Stomach (tissue), 9 donors: ENCODE results near the gene ZNF419. TPM values are rescaled to one million over a fixed set of nuclear protein-coding genes. Genes with fewer than 3 reads are reported as not detected.

ENCODE experiments used
- DNase-seq, 2 donors: peaks; one replicate each; pipeline versions ENCODE4 v3.0.0 to v3.0.0-alpha.2; 2013 to 2019
- H3K27ac ChIP-seq, 5 donors: fragments of 200-600 bp in 4 of 5; sonication (generic) in 4 of 5; one replicate each; pipeline ENCODE4 v1.5.1; 2013 to 2019; ENCODE audit warnings: mild to moderate bottlenecking in 1 of 5, moderate library complexity in 1 of 5
- H3K27me3 ChIP-seq, 3 donors: fragments of 200-600 bp; sonication (generic); one replicate each; pipeline ENCODE4 v1.5.1; 2017 to 2019; ENCODE audit warnings: mixed run types in 1 of 3
- H3K36me3 ChIP-seq, 4 donors: fragments of 200-600 bp; sonication (generic); 1 replicate in 3 of 4; 2 replicates in 1 of 4; pipeline ENCODE4 v1.5.1; 2016 to 2019
- H3K4me1 ChIP-seq, 4 donors: fragments of 200-600 bp; sonication (generic); one replicate each; pipeline ENCODE4 v1.5.1; 2016 to 2019
- H3K4me3 ChIP-seq, 4 donors: fragments of 200-600 bp; sonication (generic) in 3 of 4; one replicate each; pipeline ENCODE4 v1.5.1; 2016 to 2019; ENCODE audit warnings: mild to moderate bottlenecking in 1 of 4
- H3K9me3 ChIP-seq, 4 donors: fragments of 200-600 bp; sonication (generic); one replicate each; pipeline ENCODE4 v1.5.1; 2016 to 2019
- EP300 ChIP-seq: sonication (generic); formaldehyde crosslinking; IDR thresholded peaks from one replicate; pipeline ENCODE4 v1.6.1; 2017; ENCODE audit warnings: antibody characterized with exemption
- POLR2A ChIP-seq, 4 donors: fragments of 450-650 bp; IDR thresholded peaks; one replicate each; pipeline ENCODE4 v1.6.1; 2016; ENCODE audit warnings: antibody characterized with exemption in 4 of 4, control low read depth in 2 of 4, mild to moderate bottlenecking in 1 of 4, moderate library complexity in 1 of 4
- POLR2AphosphoS5 ChIP-seq, 3 donors: sonication (generic); formaldehyde crosslinking; IDR thresholded peaks; one replicate each; pipeline ENCODE4 v1.6.1; 2016; ENCODE audit warnings: antibody characterized with exemption in 3 of 3
- WGBS, 5 donors: extraction: QIAGEN DNeasy Blood & Tissue Kit in 3 of 5; methylation state at CpG; one replicate each; pipeline versions ENCODE4 v1.1.5 to v1.1.7; 2013 to 2018; 5-methylcytosine and 5-hydroxymethylcytosine counted together
- intact Hi-C: fragments of 100-400 bp; cut with DNase I; formaldehyde crosslinking; loops from one replicate; pipeline ENCODE4 v1.15.1; 2023; ENCODE audit warnings: low total_unique reads
- polyA plus RNA-seq, 3 donors: library from polyadenylated mRNA; stranded (reverse); fragments of 200-250 nt; gene quantifications; one replicate each; pipeline ENCODE4 v1.2.3, GENCODE V29; 2013
- small RNA-seq, 4 donors: library from RNA; depleted of rRNA; stranded (forward); fragments of <200 nt; gene quantifications; one replicate each; pipeline ENCODE3, GENCODE V24; 2016
- total RNA-seq, 5 donors: library from RNA; depleted of rRNA; stranded (reverse); fragments of >200 nt; gene quantifications; one replicate each; pipeline versions ENCODE4 v1.1.0 to v1.2.3, GENCODE V29; 2014 to 2016
- TF ChIP-seq, protein P1 (sequence below), 7 experiments: fragments of 450-650 bp in 4 of 7; fragments of 200-600 bp in 3 of 7; sonication (generic) in 3 of 7; IDR thresholded peaks; one replicate each; pipeline ENCODE4 v1.5.1; 2016 to 2019; ENCODE audit warnings: antibody characterized with exemption in 7 of 7, control low read depth in 2 of 7, mild to moderate bottlenecking in 1 of 7
- donor health status: healthy with polysubstance abuse.
- donor health status: Bipolar disorder and iron deficiency.
- donor health status: healthy.

The ZNF419 gene
- total and polyA plus RNA-seq, 8 donors: 1.3 to 23.9 (median 4.6) TPM; not detected in 1

DNA sequence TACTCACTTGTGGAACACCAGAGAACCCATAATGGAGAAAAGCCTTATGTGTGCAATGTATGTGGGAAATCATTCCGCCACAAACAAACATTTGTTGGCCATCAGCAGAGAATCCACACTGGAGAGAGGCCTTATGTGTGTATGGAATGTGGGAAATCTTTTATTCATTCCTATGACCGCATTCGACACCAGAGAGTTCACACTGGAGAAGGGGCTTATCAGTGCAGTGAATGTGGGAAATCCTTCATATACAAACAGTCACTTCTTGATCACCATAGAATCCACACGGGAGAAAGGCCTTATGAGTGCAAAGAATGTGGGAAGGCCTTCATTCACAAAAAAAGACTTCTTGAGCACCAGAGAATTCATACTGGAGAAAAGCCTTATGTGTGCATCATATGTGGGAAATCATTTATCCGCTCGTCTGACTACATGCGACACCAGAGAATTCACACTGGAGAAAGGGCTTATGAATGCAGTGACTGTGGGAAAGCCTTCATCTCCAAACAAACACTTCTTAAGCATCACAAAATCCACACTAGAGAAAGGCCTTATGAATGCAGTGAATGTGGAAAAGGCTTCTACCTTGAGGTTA, 50.5 kb downstream of the ZNF419 start:
- Histone ChIP-seq H3K4me3 (no peak overlapping the region), H3K4me1 (no peaks in the 10 kb centered on the region), H3K27me3 (no peaks in the 10 kb centered on the region), H3K9me3 (peaks cover 70 to 100% (median 100%) of the 10 kb centered on the region in 4 donors), H3K36me3 (peaks cover 58 to 100% (median 97%) of the 10 kb centered on the region in 4 donors), H3K27ac (no peak overlapping the region)
- no peak for DNase-seq
- 96 to 99% (median 98%) methylated on average over 7 of the region's 7 CpGs for WGBS, 5 donors
- intact Hi-C loops: no loop called here
- no peak for TF ChIP-seq POLR2A (IDR thresholded peaks at IDR 0.05)
- TF ChIP-seq, protein P1, sequence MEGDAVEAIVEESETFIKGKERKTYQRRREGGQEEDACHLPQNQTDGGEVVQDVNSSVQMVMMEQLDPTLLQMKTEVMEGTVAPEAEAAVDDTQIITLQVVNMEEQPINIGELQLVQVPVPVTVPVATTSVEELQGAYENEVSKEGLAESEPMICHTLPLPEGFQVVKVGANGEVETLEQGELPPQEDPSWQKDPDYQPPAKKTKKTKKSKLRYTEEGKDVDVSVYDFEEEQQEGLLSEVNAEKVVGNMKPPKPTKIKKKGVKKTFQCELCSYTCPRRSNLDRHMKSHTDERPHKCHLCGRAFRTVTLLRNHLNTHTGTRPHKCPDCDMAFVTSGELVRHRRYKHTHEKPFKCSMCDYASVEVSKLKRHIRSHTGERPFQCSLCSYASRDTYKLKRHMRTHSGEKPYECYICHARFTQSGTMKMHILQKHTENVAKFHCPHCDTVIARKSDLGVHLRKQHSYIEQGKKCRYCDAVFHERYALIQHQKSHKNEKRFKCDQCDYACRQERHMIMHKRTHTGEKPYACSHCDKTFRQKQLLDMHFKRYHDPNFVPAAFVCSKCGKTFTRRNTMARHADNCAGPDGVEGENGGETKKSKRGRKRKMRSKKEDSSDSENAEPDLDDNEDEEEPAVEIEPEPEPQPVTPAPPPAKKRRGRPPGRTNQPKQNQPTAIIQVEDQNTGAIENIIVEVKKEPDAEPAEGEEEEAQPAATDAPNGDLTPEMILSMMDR (IDR thresholded peaks at IDR 0.05): no peak
- no peak for TF ChIP-seq POLR2AphosphoS5 (IDR thresholded peaks at IDR 0.05)
- TF ChIP-seq EP300: no peak

Small RNAs within 50 kb of the gene (small RNA-seq; reads per million reads assigned to genes)
- gene VN1R107P: 0 reads per million in 4 donors

Other genes starting within 250 kb of the ZNF419 start
- 10 to 100 TPM in 1 of 5 donors, 1 to 10 TPM in 4; 1.2 to 37.6 (median 8.1) TPM for gene ZNF805, start 247.1 kb upstream of the ZNF419 start, total RNA-seq
- under 1 TPM; 0.46 to 0.81 (median 0.53) TPM for gene ZNF805, start 247.1 kb upstream of the ZNF419 start, polyA plus RNA-seq
- 100 to 1,000 TPM in 1 of 5 donors, 10 to 100 TPM in 4; 46.5 to 140 (median 56.7) TPM for gene ZNF460, start 207.3 kb upstream of the ZNF419 start, total RNA-seq
- under 1 TPM; 0.25 to 0.75 (median 0.31) TPM for gene ZNF460, start 207.3 kb upstream of the ZNF419 start, polyA plus RNA-seq
- 10 to 100 TPM in 3 of 5 donors, 1 to 10 TPM in 2; 1.2 to 24.6 (median 14.3) TPM for gene ZNF543, start 167.3 kb upstream of the ZNF419 start, total RNA-seq
- gene ZNF543, start 167.3 kb upstream of the ZNF419 start, polyA plus RNA-seq: 1 to 10 TPM in 1 of 3 donors, under 1 TPM in 2; 0.56 to 1.1 (median 0.61) TPM
- gene ZNF304, start 136.5 kb upstream of the ZNF419 start, total RNA-seq: 10 to 100 TPM in 2 of 5 donors, 1 to 10 TPM in 2, not detected in 1; 1.2 to 16.1 (median 8.2) TPM
- gene ZNF304, start 136.5 kb upstream of the ZNF419 start, polyA plus RNA-seq: 1 to 10 TPM; 1.2 to 3.4 (median 1.3) TPM
- gene TRAPPC2B, start 124.2 kb upstream of the ZNF419 start, total RNA-seq: 10 to 100 TPM in 3 of 5 donors, 1 to 10 TPM in 1, not detected in 1; 4.1 to 42.0 (median 17.4) TPM
- gene TRAPPC2B, start 124.2 kb upstream of the ZNF419 start, polyA plus RNA-seq: 10 to 100 TPM; 11.6 to 23.5 (median 21.9) TPM
- gene ZNF547, start 124.2 kb upstream of the ZNF419 start, total RNA-seq: 1 to 10 TPM in 2 of 5 donors, under 1 TPM in 1, not detected in 2; under 0.01 to 3.0 (median 1.7) TPM
- gene ZNF547, start 124.2 kb upstream of the ZNF419 start, polyA plus RNA-seq: 1 to 10 TPM in 2 of 3 donors, under 1 TPM in 1; 0.50 to 2.4 (median 1.8) TPM
- gene ZNF548, start 97.9 kb upstream of the ZNF419 start, total RNA-seq: 10 to 100 TPM in 4 of 5 donors, 1 to 10 TPM in 1; 5.5 to 48.5 (median 16.8) TPM
- gene ZNF548, start 97.9 kb upstream of the ZNF419 start, polyA plus RNA-seq: 1 to 10 TPM; 2.6 to 4.8 (median 3.4) TPM
- 100 to 1,000 TPM in 1 of 5 donors, 10 to 100 TPM in 2, 1 to 10 TPM in 2; 2.3 to 138 (median 21.9) TPM for gene ZNF17, start 76.6 kb upstream of the ZNF419 start, total RNA-seq
- 1 to 10 TPM; 1.5 to 2.0 (median 1.6) TPM for gene ZNF17, start 76.6 kb upstream of the ZNF419 start, polyA plus RNA-seq
- gene ZNF749, start 52.4 kb upstream of the ZNF419 start, total RNA-seq: 10 to 100 TPM in 3 of 5 donors, 1 to 10 TPM in 2; 5.3 to 28.1 (median 11.7) TPM
- 1 to 10 TPM; 4.6 to 7.9 (median 6.7) TPM for gene ZNF749, start 52.4 kb upstream of the ZNF419 start, polyA plus RNA-seq
- 1 to 10 TPM in 2 of 5 donors, not detected in 3; 1.5 to 9.0 TPM for gene VN1R1, start 30.6 kb upstream of the ZNF419 start, total RNA-seq
- under 1 TPM in 1 of 3 donors, not detected in 2; 0.33 TPM for gene VN1R1, start 30.6 kb upstream of the ZNF419 start, polyA plus RNA-seq
- gene ZNF772, start 10.2 kb upstream of the ZNF419 start, total RNA-seq: 10 to 100 TPM in 1 of 5 donors, 1 to 10 TPM in 4; 1.4 to 25.9 (median 3.2) TPM
- 1 to 10 TPM in 1 of 3 donors, under 1 TPM in 2; 0.37 to 1.1 (median 0.92) TPM for gene ZNF772, start 10.2 kb upstream of the ZNF419 start, polyA plus RNA-seq
- 1 to 10 TPM in 4 of 5 donors, under 1 TPM in 1; 0.45 to 9.9 (median 1.4) TPM for gene ZNF773, start 12.2 kb downstream of the ZNF419 start, total RNA-seq
- gene ZNF773, start 12.2 kb downstream of the ZNF419 start, polyA plus RNA-seq: 1 to 10 TPM; 1.3 to 4.6 (median 2.4) TPM
- gene ZNF549, start 39.6 kb downstream of the ZNF419 start, total RNA-seq: 10 to 100 TPM in 1 of 5 donors, 1 to 10 TPM in 4; 2.3 to 15.2 (median 6.7) TPM
- 1 to 10 TPM; 1.2 to 2.3 (median 2.0) TPM for gene ZNF549, start 39.6 kb downstream of the ZNF419 start, polyA plus RNA-seq
- gene ZNF550, start 72.1 kb downstream of the ZNF419 start, total RNA-seq: 10 to 100 TPM in 3 of 5 donors, 1 to 10 TPM in 2; 2.8 to 35.0 (median 12.5) TPM
- gene ZNF550, start 72.1 kb downstream of the ZNF419 start, polyA plus RNA-seq: 1 to 10 TPM; 1.1 to 3.0 (median 1.7) TPM
- 10 to 100 TPM in 1 of 5 donors, 1 to 10 TPM in 2, under 1 TPM in 1, not detected in 1; 0.87 to 25.0 (median 3.8) TPM for gene ZNF416, start 91.2 kb downstream of the ZNF419 start, total RNA-seq
- 1 to 10 TPM in 2 of 3 donors, under 1 TPM in 1; 1.00 to 2.7 (median 2.3) TPM for gene ZNF416, start 91.2 kb downstream of the ZNF419 start, polyA plus RNA-seq
- 10 to 100 TPM in 1 of 5 donors, under 1 TPM in 2, not detected in 2; 0.29 to 14.7 (median 0.89) TPM for gene ZIK1, start 96.4 kb downstream of the ZNF419 start, total RNA-seq
- gene ZIK1, start 96.4 kb downstream of the ZNF419 start, polyA plus RNA-seq: 1 to 10 TPM in 1 of 3 donors, under 1 TPM in 2; 0.62 to 1.3 (median 0.92) TPM
- gene ZNF530, start 112.1 kb downstream of the ZNF419 start, total RNA-seq: 1 to 10 TPM in 3 of 5 donors, not detected in 2; 1.0 to 6.4 (median 2.3) TPM
- 1 to 10 TPM in 2 of 3 donors, under 1 TPM in 1; 0.81 to 3.8 (median 2.2) TPM for gene ZNF530, start 112.1 kb downstream of the ZNF419 start, polyA plus RNA-seq
- gene ZNF134, start 126.5 kb downstream of the ZNF419 start, total RNA-seq: 10 to 100 TPM in 4 of 5 donors, 1 to 10 TPM in 1; 6.2 to 21.7 (median 11.6) TPM
- gene ZNF134, start 126.5 kb downstream of the ZNF419 start, polyA plus RNA-seq: 1 to 10 TPM; 3.8 to 5.0 (median 4.2) TPM
- 10 to 100 TPM in 3 of 5 donors, 1 to 10 TPM in 2; 5.4 to 37.1 (median 14.6) TPM for gene ZNF211, start 145.4 kb downstream of the ZNF419 start, total RNA-seq
- 1 to 10 TPM; 4.4 to 9.8 (median 5.7) TPM for gene ZNF211, start 145.4 kb downstream of the ZNF419 start, polyA plus RNA-seq
- 1 to 10 TPM in 1 of 5 donors, not detected in 4; 1.5 TPM for gene ZSCAN4, start 181.2 kb downstream of the ZNF419 start, total RNA-seq
- under 1 TPM in 2 of 3 donors, not detected in 1; 0.05 to 0.76 TPM for gene ZSCAN4, start 181.2 kb downstream of the ZNF419 start, polyA plus RNA-seq
- gene ZNF551, start 194.2 kb downstream of the ZNF419 start, total RNA-seq: 10 to 100 TPM in 2 of 5 donors, 1 to 10 TPM in 1, under 1 TPM in 1, not detected in 1; 0.87 to 18.7 (median 10.1) TPM
- gene ZNF551, start 194.2 kb downstream of the ZNF419 start, polyA plus RNA-seq: 1 to 10 TPM in 2 of 3 donors, under 1 TPM in 1; 1.00 to 1.8 (median 1.6) TPM
- gene ZNF154, start 221.5 kb downstream of the ZNF419 start, total RNA-seq: 10 to 100 TPM in 1 of 5 donors, under 1 TPM in 2, not detected in 2; 0.45 to 21.8 (median 0.58) TPM
- gene ZNF154, start 221.5 kb downstream of the ZNF419 start, polyA plus RNA-seq: 1 to 10 TPM in 1 of 3 donors, under 1 TPM in 2; 0.25 to 2.3 (median 0.61) TPM
- 10 to 100 TPM in 3 of 5 donors, 1 to 10 TPM in 1, under 1 TPM in 1; 0.58 to 33.3 (median 13.0) TPM for gene ZNF671, start 239.9 kb downstream of the ZNF419 start, total RNA-seq
- 1 to 10 TPM in 2 of 3 donors, under 1 TPM in 1; 0.75 to 3.4 (median 1.2) TPM for gene ZNF671, start 239.9 kb downstream of the ZNF419 start, polyA plus RNA-seq